ENCODE measurements around the gene ABCB6.

- TF ChIP-seq SP1 (IDR thresholded peaks at IDR 0.05) (no peak), FOXA1 (IDR thresholded peaks at IDR 0.05) (no peak), ZNF384 (IDR thresholded peaks at IDR 0.05) (no peak), FOXM1 (IDR thresholded peaks at IDR 0.05; ENCODE audit: borderline replicate concordance) (no peak), TARDBP (IDR thresholded peaks at IDR 0.05) (no peak)
These were observed 38.9 kb downstream of the ABCB6 start for GRCh38 chr2:219179601-219180465.

All from HEK293T (cell line).